Measurements from ENCODE around the gene CTBP1.

Gene CTBP1

GRCh38 chr4:1175635-1176229, 73.2 kb downstream of the CTBP1 start:
- no peak for DNase-seq (ENCODE audit: low read depth in 2 of 2)

DNA sequence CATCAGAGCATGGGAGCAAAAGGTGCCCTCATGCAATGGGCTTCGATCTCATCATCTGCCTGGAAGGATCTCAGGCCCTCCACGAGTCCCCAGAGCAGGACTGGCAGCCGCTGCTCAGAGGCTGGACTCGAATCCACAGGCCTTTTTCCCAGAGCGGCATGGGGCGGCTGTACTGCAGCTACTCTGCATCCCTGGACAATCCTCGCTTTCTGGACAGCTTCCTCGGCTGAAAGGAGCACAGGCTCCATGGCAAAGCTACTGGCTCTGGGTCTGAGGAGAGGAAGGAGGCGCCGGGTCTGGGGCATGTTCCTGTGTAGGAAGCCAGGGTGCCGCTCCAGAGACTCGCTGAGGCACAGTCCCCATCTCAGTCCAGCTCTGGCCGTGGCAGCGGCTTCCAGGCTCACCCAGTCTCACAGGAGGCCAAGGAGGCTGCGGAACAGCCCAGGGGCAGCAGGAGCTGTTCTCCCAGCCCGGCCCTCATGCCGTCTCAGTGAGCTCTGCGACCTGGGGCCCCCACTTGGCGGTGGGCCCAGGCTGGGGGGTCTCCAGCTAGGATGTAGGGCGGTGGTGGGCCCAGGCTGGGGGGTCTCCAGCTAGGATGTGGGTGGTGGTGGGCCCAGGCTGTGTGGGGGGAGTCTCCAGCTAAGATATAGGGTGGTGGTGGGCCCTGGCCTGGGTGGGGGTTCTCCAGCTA, 73.8 kb downstream of the CTBP1 start:
- DNase-seq (ENCODE audit: low read depth in 2 of 2), result no peak

DNA sequence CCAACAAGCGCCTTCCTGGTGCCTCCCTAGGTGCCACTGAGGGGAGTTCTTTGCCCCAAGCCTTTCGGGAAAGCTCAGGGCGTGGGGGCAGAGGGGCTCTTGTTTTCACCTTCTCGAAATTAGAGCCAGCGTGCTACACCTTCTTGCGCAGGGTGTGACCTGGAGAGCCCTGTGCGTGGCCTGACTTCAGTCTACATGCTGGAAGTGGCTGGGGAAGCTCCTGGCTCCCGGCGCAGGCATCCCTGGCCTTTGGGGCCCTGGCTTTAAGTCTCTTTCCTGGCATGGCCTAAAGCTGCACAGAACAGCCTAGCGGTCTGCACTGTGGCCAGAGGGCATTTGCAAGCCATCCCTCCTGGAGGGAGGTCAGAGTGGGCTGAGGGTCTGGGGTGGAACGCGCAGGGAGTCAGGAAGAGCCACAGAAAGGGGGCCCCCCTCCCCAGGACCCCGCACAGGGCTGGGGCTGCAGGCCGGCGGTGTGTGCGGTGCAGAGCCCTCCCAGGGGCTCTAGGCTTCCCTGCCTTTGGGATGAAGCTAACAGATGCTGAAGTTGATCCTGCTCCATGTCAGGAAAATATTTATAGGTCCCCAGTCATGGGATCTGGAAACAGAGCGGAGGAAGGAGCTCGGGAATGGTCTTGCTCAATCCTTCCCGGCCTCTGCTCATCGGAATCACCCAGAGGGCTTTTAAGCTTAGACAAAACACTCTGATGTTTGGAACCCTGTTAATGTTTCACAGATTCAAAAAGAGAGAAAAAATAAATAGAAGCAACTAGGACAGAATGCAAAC, 75.8 kb downstream of the CTBP1 start:
- peak; percentile 24 to 40 for DNase-seq (ENCODE audit: low read depth in 2 of 2)

DNA sequence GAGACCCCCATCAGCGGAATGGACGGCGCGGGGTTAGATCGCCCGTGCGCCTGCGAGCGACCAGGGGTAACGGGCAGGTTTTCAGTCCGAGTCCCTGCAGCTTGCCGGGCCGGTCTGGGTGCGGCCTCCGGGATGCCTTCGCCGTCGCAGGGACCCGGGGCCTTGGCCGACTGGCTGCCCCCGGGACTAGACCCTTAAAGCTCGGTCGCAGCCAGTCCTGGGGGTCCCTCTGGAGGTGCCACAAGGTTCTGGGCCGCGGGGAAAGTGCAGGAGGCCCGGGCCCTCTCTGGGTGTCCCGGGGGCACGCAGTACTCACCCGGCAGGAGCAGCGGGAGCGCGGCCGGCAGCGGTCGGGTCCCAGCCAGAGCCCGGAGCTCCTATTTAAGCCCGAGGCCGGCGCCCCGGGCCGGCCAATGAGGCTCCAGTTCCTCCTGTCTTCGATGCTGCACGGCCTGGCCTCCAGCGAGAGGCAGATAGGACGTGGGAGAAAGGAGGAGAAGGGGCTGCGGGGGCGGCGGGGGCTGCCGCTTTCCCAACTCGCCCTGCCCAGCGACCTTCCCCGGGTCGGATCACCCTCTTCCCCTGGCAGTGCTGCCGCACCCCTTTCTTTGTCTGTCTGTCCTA, 76.6 kb downstream of the CTBP1 start, which contains the start of gene SPON2:
SPON2 (minus strand) TSS at position 356 of the 624 bp plus-strand sequence.
- no peak for DNase-seq (ENCODE audit: low read depth in 2 of 2)

GRCh38 chr4:1171311-1172227, 77.4 kb downstream of the CTBP1 start:
- DNase-seq (ENCODE audit: low read depth in 2 of 2), result no peak

DNA sequence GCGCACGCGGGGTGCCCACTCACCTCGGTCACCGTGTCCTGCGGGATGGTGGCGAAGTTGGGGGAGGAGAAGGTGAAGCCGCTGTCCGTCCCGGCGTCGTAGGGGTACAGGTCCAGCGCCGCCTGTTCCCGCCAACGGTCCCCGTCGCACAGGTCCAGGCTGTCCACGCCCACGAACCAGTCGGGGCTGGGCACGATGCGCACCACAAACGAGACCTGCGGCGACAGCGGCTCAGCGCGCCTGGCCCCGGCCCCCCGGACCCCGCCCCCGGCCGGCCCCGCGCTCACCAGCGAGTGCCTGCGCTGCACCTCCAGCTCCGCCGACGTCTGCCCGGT, 78.0 kb downstream of the CTBP1 start:
- no peak for DNase-seq (ENCODE audit: low read depth in 2 of 2)

- DNase-seq (ENCODE audit: low read depth in 2 of 2), result no peak
Measured at GRCh38 chr4:1170156-1170975, 78.6 kb downstream of the CTBP1 start.

DNA sequence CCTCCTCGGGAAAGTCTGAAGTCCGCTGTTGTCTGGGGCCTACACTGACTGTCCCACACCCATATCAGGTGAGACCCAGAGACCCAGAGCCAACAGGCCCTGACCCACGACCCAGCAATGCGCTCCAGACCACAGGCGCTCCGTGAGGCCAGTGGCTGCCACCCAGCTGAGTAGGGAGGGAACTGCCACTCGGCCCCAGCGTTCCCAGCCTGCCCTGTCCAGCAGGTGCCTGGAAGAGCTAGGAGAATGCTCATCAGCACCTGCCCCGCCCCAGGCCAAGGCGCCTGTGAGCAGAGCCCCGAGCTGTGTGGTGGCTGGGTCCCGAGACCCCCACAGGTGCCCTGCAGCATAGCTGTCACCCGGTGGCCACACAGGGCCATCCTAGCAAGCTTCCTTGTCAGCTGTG, 79.2 kb downstream of the CTBP1 start:
- DNase-seq (ENCODE audit: low read depth in 2 of 2), result no peak

GRCh38 chr4:1169171-1169671, 79.7 kb downstream of the CTBP1 start:
- no peak for DNase-seq (ENCODE audit: low read depth in 2 of 2)

- DNase-seq (ENCODE audit: low read depth in 2 of 2), result no peak
Measured at GRCh38 chr4:1168191-1169101, 80.5 kb downstream of the CTBP1 start.

GRCh38 chr4:1167244-1167949, 81.5 kb downstream of the CTBP1 start:
- DNase-seq (ENCODE audit: low read depth in 2 of 2), result peak; percentile 56 to 60

- no peak for DNase-seq (ENCODE audit: low read depth in 2 of 2)
Measured at GRCh38 chr4:1166509-1167243, 82.3 kb downstream of the CTBP1 start.

GRCh38 chr4:1164956-1165545, 83.9 kb downstream of the CTBP1 start:
- DNase-seq (ENCODE audit: low read depth in 2 of 2), result no peak

- DNase-seq (ENCODE audit: low read depth in 2 of 2), result no peak
Measured at GRCh38 chr4:1164444-1164843, 84.5 kb downstream of the CTBP1 start.

DNA sequence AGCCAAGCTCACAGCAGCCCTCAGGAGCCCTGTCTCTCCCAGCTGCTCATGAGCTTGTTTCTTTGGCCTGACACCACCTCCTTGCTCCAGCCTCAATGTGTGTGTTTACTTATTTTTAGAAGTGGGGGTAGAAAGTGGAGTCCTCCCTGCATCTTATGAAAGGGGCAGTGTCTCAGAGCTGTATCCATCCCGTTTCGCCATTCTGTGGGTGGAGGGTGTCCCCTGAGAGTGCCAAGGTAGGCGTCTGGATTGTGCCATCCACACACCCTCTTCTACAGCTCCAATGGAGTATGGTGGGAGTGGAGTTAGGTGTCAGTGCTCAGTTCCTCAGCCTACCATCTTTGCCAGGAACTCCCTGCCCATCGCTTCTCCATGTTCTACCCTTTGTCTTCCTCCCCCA, 84.9 kb downstream of the CTBP1 start:
- no peak for DNase-seq (ENCODE audit: low read depth in 2 of 2)

All from fibroblast of skin of left quadriceps (primary cell).